DMS 273 (cell line): Measurements from ENCODE around the gene TIAM2.
"Not testable (repeated sequence)": the region's sequence is repeated elsewhere in the genome, so short reads cannot be mapped to it uniquely, and the experiment has no call there.

Source experiments
- DNase-seq: peaks from one replicate; lab custom pipeline; 2025; ENCODE audit not compliant: unreplicated experiment; lab: John Stamatoyannopoulos, UW

TIAM2 gene

DNA sequence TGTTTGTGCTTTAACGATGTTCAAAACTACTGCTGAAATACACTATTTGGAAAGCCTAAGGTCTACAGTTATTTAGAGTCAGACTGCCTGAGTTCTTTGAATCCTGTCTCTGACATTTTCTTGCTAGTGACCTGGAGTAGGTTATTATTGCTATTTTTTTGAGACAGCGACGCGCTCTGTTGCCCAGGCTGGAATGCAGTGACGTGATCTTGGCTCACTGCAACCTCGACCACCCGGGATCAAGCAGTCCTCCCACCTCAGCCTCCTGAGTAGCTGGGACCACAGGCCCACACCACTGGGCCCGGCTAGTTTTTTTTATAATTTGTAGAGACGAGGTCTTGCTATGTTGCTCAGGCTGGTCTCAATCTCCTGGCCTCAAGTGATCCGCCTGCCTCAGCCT lies 96.6 kb downstream of the TIAM2 start:
- DNase-seq, result no peak

DNA sequence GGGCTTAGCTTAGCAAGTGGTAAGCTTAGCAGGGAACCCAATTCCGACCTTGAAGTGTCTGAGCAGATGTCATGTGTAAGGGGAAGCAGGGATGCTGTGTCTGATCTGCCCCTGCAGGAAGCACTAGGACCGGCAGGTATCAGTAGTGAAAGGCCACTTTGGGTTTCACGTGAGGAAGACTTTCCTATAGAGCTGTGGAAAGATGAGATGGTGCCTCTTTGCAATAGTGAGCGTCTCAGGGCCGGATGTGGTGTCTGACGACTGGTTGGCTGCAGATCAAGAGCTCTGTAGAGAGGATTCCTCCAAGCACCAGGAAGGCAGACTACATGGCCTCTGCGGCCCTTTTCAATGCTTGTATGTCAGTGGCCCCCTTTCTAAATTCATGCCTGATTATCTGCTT lies 98.3 kb downstream of the TIAM2 start:
- DNase-seq, result peak; percentile 10

- peak; percentile 90 for DNase-seq
Observed at GRCh38 chr6:155100087-155100486, 105.0 kb downstream of the TIAM2 start.

DNA sequence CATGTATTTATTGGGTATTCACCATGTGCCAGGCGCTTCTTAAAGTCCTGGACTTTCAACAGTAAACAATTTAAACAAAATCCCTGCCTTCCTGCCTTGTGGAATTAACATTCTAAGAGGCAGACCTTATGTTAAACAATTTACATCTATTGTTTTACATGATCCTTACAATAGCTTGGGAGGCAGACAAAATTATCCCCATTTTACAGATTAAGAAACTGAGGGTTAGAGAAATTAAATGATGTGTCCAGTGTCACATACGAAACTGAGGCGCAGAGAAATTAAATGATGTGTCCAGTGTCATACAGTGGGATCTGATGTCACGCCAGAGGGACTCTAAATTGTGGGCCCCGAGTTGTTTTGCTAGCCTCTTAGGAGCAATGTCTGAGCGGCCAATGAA lies 105.5 kb downstream of the TIAM2 start:
- no peak for DNase-seq

DNA sequence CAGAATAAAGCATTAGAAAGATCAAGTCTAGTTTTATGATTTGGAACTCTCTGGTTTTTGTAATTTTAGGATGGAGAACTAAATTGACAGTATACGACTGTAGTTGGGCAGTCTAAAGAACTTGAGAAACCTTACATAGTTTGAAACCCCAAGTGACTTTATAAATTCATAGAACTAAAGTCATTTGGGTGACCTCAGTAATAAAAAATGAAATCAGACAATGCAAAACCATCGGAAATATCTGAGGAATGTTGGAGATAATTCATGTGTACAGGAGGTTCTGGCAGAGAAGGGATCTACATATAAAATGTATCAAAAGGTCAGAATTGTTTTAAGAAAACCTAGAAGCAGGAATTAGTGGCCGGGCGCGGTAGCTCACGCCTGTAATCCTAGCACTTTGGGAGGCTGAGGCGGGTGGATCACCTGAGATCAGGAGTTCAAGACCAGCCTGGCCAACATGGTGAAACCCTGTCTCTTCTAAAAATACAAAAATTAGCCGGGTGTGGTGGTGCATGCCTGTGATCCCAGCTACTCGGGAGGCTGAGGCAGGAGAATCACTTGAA lies 108.0 kb downstream of the TIAM2 start:
- DNase-seq, result not testable (repeated sequence)

- DNase-seq, result no peak
Observed at GRCh38 chr6:155103816-155104366, 108.8 kb downstream of the TIAM2 start.

- no peak for DNase-seq
Observed at GRCh38 chr6:155106456-155107115, 111.5 kb downstream of the TIAM2 start.

- no peak for DNase-seq
Observed at GRCh38 chr6:155107432-155108069, 112.4 kb downstream of the TIAM2 start.

GRCh38 chr6:155108070-155108820 lies 113.1 kb downstream of the TIAM2 start:
- no peak for DNase-seq

GRCh38 chr6:155110721-155111120 lies 115.6 kb downstream of the TIAM2 start:
- DNase-seq, result no peak

GRCh38 chr6:155112757-155113156 lies 117.6 kb downstream of the TIAM2 start:
- no peak for DNase-seq

- no peak for DNase-seq
Observed at GRCh38 chr6:155115893-155116570, 120.9 kb downstream of the TIAM2 start.

DNA sequence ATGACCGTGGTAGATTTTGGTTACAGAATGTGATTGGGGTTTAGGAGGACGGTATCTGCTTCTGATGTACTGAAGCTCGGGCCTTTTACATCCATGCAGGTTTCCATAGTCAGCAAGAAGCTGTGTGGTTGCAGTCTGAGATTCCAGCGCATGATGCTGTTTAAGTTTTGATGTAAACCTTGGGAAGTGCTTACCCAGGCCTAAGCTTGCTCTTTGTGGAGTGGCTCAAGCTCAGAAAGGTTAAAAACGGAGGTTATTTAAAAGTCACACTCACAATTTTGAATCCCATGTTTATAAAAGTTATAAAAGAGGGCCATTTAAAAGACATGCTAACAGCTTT lies 121.4 kb downstream of the TIAM2 start:
- DNase-seq, result no peak

DNA sequence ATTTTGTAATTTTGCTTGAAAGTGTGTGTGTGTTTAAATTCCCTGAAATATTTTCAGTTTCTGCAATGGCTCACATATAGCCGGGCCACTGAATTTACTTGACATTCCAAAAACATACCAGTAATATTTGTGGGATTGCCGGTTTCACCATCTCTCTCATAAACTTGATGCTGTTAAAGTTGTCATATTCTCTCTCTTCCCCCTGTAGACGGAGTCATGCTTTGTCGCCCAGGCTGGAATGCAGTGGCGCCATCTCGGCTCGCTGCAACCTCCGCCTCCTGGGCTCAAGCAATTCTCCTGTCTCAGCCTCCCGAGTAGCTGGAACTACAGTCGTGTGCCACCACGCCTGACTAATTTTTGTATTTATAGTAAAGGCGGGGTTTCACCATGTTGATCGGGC lies 122.1 kb downstream of the TIAM2 start:
- no peak for DNase-seq

- DNase-seq, result no peak
Observed at GRCh38 chr6:155117785-155118184, 122.7 kb downstream of the TIAM2 start.

- not testable (repeated sequence) for DNase-seq
Observed at GRCh38 chr6:155119201-155119600, 124.1 kb downstream of the TIAM2 start.

DNA sequence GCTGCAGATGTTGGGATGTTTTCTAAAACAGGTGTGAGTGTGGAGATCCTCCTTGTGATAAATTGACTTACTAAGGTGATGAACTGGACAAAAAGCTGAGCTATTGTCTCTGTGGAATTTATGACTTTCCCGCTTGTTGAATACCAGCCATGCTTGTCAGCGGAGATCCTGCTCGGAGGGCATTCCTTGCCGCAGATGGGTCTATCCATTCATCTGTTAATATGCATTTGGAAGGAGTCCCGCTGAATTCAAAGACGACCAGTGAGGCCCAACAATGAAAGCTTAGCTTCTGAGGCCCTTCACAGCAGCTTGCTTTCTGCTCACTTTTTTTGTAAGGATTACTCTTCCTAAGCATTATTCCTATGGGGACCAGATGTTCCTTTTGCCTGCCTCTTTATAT lies 124.9 kb downstream of the TIAM2 start:
- DNase-seq, result no peak

DNA sequence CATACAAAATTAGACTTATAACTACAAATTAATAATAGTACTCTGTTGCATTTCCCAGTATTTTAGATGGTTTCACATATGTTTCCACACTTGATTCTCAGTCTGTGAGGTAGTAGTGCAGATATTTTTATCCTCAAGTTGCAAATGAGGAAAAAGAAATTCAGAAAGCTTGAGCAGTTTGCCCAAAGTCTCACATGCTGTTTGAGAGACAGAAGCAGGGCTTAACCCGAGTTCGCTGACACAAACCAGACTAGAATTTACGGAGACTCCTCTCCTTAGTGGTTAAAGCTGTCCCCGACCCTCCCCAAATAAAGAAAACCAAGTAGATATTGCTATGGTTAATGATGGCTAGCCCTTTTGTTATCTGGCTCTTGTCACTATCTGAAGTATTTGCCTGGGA lies 126.2 kb downstream of the TIAM2 start:
- no peak for DNase-seq

DNA sequence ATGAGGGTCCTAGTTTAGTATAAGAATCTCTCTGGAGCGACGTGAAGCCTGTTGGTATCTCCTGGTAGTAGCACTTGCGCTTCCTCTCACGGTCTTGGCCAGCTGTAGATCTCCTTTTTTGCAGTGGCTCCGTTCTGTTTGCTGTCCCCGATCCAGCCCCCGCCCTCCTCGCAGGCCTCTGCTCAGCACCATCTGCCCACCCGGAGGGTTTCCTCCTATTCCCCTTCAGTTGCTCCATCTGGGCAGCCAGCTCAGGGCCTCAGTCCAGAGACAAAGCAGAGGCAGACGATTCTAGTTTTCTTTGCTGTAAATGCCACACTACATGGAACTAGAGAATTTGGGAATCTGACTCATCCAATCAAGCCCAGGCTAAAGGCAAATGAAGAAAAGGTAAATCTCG lies 126.6 kb downstream of the TIAM2 start:
- peak; percentile 94 for DNase-seq

DNA sequence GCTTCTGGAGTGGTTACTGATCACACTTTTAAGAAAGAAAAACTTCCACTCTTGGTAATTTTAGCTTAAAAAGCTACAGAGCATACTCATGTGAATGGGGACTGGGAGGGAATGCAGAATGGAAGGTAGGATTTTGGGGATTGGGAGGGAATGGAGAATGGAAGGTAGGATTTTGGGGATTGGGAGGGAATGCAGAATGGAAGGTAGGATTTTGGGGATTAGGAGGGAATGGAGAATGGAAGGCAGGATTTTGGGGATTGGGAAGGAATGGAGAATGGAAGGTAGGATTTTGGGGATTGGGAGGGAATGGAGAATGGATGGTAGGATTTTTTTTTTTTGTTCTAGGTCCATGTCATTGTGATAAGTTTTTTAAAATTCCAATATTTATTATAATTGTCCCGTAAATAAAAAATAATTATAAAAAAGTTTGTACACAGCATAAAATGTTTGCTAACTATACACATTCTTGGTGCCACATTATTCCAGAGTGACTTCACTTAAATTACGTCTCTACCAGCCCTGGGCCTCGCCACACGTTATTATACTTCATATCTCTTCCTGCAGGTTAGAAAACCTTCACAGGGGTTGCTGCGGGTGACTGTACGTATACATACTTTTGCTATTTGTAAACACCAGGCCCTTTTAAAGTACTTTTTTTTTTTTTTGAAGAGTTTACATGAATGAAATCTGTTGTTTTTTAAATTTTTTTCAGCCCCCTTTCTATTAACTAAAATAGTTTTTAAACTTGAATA lies 127.3 kb downstream of the TIAM2 start:
- DNase-seq, result no peak
